Measurements from ENCODE around the gene TCF4. TPM values are rescaled to one million over a fixed set of nuclear protein-coding genes. Genes with fewer than 3 reads are reported as not detected.

TCF4 gene
- total RNA-seq, 2 donors from 2014 or later, result 31.6 to 34.0 TPM

DNA sequence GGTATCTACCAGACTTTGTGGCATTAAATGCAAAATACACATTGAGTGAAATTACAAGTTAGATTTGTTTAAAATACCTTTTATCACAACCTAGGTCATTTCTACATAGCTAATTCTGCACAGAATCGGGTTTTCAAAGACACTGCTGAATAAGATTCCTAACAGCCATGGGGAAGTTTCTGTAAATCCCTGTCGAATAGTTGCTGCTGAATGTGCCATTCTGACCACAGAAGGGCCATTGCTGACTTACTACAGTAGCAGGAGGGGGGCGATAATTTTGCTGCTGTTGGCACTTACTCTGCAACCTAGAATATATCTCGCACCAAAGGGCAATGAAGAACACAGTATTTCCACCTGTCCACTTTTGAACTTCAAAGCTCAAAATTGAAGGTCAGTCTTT, 232.8 kb downstream of the TCF4 start:
- no peak for ATAC-seq
- Histone ChIP-seq H3K36me3 (replicated peaks in 1 of 2; ENCODE audit: insufficient read depth in 1 of 2, low read depth in 2 of 2) (no peaks in the 10 kb centered on the region), H3K4me3 (no peak overlapping the region), H3K9me3 (no peaks in the 10 kb centered on the region), H3K27ac (no peak overlapping the region), H3K4me1 (no peaks in the 10 kb centered on the region), H3K27me3 (no peaks in the 10 kb centered on the region)
- no peak for DNase-seq
- WGBS, 2 donors, result 77 to 89% methylated on average over 4 of the region's 4 CpGs
- intact Hi-C loops (cut with DNase I), result no loop called here
- TF ChIP-seq CTCF (IDR thresholded peaks at IDR 0.05) (no peak), POLR2A (IDR thresholded peaks at IDR 0.05) (no peak)

GRCh38 chr18:55354795-55355194, 233.2 kb downstream of the TCF4 start:
- no peaks in the 10 kb centered on the region for H3K4me1 ChIP-seq
- 73 to 92% methylated on average over 4 of the region's 4 CpGs for WGBS, 2 donors
- H3K36me3 ChIP-seq (replicated peaks in 1 of 2; ENCODE audit: insufficient read depth in 1 of 2, low read depth in 2 of 2), result no peaks in the 10 kb centered on the region
- no peak overlapping the region for H3K4me3 ChIP-seq
- DNase-seq (no peak), ATAC-seq (no peak)
- H3K27ac ChIP-seq, result no peak overlapping the region
- no peak for TF ChIP-seq POLR2A (IDR thresholded peaks at IDR 0.05)
- TF ChIP-seq CTCF (IDR thresholded peaks at IDR 0.05), result no peak
- H3K9me3 ChIP-seq, result no peaks in the 10 kb centered on the region
- no peaks in the 10 kb centered on the region for H3K27me3 ChIP-seq
- intact Hi-C loops (cut with DNase I), result no loop called here

DNA sequence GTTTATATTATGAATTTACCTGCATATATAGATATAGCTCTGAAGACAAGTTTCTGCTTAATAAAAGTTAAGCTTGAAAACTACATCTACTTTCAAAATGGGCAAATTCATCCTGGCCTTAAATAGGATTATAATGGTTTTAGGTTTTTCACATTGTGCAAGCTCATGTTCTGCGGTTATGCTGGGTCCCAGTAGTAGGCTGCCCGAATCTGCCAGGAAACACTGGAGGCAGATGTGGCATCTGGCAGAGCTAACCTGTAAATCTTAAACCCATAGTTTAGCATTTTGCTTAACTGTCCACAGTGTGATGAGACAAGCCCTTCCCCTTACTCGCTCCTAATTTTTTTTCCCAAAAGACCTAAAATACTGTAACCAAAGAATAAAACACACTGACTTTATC, 234.2 kb downstream of the TCF4 start:
- no peak for TF ChIP-seq CTCF (IDR thresholded peaks at IDR 0.05)
- no peak for TF ChIP-seq POLR2A (IDR thresholded peaks at IDR 0.05)
- no peak overlapping the region for H3K27ac ChIP-seq
- no peaks in the 10 kb centered on the region for H3K27me3 ChIP-seq
- no peaks in the 10 kb centered on the region for H3K36me3 ChIP-seq (replicated peaks in 1 of 2; ENCODE audit: insufficient read depth in 1 of 2, low read depth in 2 of 2)
- no peaks in the 10 kb centered on the region for H3K4me1 ChIP-seq
- 74 to 89% methylated on average over 3 of the region's 3 CpGs for WGBS, 2 donors
- H3K4me3 ChIP-seq, result no peak overlapping the region
- DNase-seq, result no peak
- ATAC-seq, result no peak
- H3K9me3 ChIP-seq, result no peaks in the 10 kb centered on the region
- intact Hi-C loops (cut with DNase I), result no loop called here

DNA sequence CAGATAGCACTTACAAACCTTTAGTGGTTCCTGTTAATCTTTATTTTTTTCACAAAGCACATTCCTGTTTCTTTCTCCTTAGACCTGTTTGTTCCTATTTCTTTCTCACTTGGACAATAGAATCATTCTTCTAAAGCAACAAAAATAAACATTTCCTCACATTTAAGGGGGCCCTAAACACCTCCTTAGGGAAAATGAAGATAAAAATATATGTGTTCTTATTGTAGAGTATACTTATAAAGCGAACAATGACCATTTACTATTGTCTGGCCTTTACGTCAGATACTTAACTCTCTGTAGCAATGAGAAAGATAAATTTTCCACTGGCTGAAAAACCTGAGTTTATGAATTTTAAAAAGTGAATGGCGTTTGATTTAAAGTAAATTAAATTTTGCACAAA, 234.6 kb downstream of the TCF4 start:
- H3K27ac ChIP-seq, result no peak overlapping the region
- 75 to 82% methylated on average over 3 of the region's 3 CpGs for WGBS, 2 donors
- TF ChIP-seq POLR2A (IDR thresholded peaks at IDR 0.05) (no peak), CTCF (IDR thresholded peaks at IDR 0.05) (no peak)
- DNase-seq (no peak), ATAC-seq (no peak)
- no peaks in the 10 kb centered on the region for H3K4me1 ChIP-seq
- intact Hi-C loops (cut with DNase I), result no loop called here
- no peak overlapping the region for H3K4me3 ChIP-seq
- no peaks in the 10 kb centered on the region for H3K27me3 ChIP-seq
- H3K9me3 ChIP-seq, result no peaks in the 10 kb centered on the region
- H3K36me3 ChIP-seq (replicated peaks in 1 of 2; ENCODE audit: insufficient read depth in 1 of 2, low read depth in 2 of 2), result no peaks in the 10 kb centered on the region

DNA sequence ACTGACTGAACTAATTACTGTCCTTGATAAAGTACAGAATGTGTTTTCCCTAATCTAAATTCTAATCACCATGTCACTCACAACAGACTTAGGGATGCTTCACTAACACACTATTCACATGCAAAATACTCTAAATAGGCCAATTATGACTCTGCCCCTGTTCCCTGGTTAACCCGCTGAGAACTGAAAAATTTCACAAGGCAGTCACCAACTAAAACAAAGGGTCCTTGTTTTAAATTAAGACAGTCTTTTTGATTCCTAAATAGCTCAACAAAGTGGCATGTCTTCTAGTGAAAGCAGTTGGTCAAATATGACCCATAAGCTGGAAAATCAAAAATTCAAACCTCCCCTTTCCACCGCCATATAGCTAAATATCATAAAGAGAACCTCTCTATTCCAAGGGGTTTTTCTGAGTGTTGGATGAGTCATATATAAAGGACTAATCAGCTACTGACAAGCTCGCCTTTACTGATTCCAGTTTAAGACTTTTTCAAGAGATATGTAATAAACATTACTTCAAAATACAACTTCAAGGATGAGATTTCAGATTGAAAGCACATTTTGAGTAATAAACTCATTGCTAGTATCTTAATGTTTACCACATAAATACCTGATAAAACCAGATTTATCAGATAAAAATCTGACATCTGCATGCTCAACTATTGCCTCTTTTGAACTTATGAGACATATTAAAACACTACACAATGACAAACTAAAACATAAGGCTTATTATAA, 235.8 kb downstream of the TCF4 start:
- 87 to 92% methylated on average over 3 of the region's 3 CpGs for WGBS, 2 donors
- TF ChIP-seq CTCF (IDR thresholded peaks at IDR 0.05) (no peak), POLR2A (IDR thresholded peaks at IDR 0.05) (no peak)
- no peaks in the 10 kb centered on the region for H3K9me3 ChIP-seq
- no peak overlapping the region for H3K27ac ChIP-seq
- intact Hi-C loops (cut with DNase I), result no loop called here
- ATAC-seq (no peak), DNase-seq (no peak)
- no peaks in the 10 kb centered on the region for H3K36me3 ChIP-seq (replicated peaks in 1 of 2; ENCODE audit: insufficient read depth in 1 of 2, low read depth in 2 of 2)
- H3K27me3 ChIP-seq, result no peaks in the 10 kb centered on the region
- no peak overlapping the region for H3K4me3 ChIP-seq
- H3K4me1 ChIP-seq, result no peaks in the 10 kb centered on the region
